K562 (cell line): Measurements from ENCODE around the gene HNRNPA3. TPM values are rescaled to one million over a fixed set of nuclear protein-coding genes. Genes with fewer than 3 reads are reported as not detected.

ENCODE experiments used
- ARID1B ChIP-seq: fragments of 450-650 bp; IDR thresholded peaks from 2 replicates; pipeline ENCODE4 v1.6.1; 2016; ENCODE audit warnings: antibody characterized with exemption, mild to moderate bottlenecking, inconsistent platforms
- C11orf30 ChIP-seq: fragments of 450-650 bp; IDR thresholded peaks from 2 replicates; pipeline ENCODE4 v1.6.1; 2016; ENCODE audit warnings: low read depth, mild to moderate bottlenecking
- HDAC1 ChIP-seq, 2 experiments: fragments of 450-650 bp; IDR thresholded peaks; 2 replicates each; pipeline ENCODE4 v1.6.1; 2016 to 2017; ENCODE audit warnings: inconsistent platforms in 1 of 2, mild to moderate bottlenecking in 1 of 2, moderate library complexity in 1 of 2
- HDAC2 ChIP-seq: fragments of 450-650 bp; IDR thresholded peaks from 2 replicates; pipeline ENCODE4 v1.6.1; 2016; ENCODE audit warnings: mild to moderate bottlenecking
- KAT7 ChIP-seq: sonication (generic); formaldehyde crosslinking; IDR thresholded peaks from 2 replicates; pipeline ENCODE4 v1.8.0; 2022; ENCODE audit warnings: missing genetic modification reagents, mild to moderate bottlenecking, borderline replicate concordance
- MXI1 ChIP-seq: IDR thresholded peaks from 2 replicates; pipeline ENCODE4 v1.6.1; 2011; ENCODE audit warnings: low read depth, mild to moderate bottlenecking, improper control_type of control experiment, low read length
- PHB2 ChIP-seq: fragments of 450-650 bp; IDR thresholded peaks from 2 replicates; pipeline ENCODE4 v1.6.1; 2017; ENCODE audit warnings: low read depth
- POLR2AphosphoS2 ChIP-seq: IDR thresholded peaks from 2 replicates; pipeline ENCODE4 v1.6.1; 2012; ENCODE audit warnings: low read length, improper control_type of control experiment
- RBM15 ChIP-seq: fragments of 200-400 bp; formaldehyde crosslinking; IDR thresholded peaks from 2 replicates; pipeline ENCODE4 v1.6.1; 2018; ENCODE audit warnings: mild to moderate bottlenecking, low read length, moderate library complexity; ENCODE audit not compliant: insufficient read depth
- SAP30 ChIP-seq: fragments of 200-600 bp; sonication (generic); IDR thresholded peaks from 2 replicates; pipeline ENCODE4 v1.6.1; 2012; ENCODE audit warnings: borderline replicate concordance, low read depth, mild to moderate bottlenecking, moderate library complexity, low read length, control low read depth, inconsistent platforms; ENCODE audit not compliant: insufficient read depth, poor library complexity, severe bottlenecking
- SMAD2 ChIP-seq: fragments of 150-350 bp; IDR thresholded peaks from 2 replicates; pipeline ENCODE4 v1.6.1; 2014; ENCODE audit warnings: low read depth, mild to moderate bottlenecking, low read length
- SMARCE1 ChIP-seq: fragments of 450-650 bp; IDR thresholded peaks from 2 replicates; pipeline ENCODE4 v1.7.1; 2016; ENCODE audit warnings: mild to moderate bottlenecking
- TRIM28 ChIP-seq: fragments of 450-650 bp; IDR thresholded peaks from 2 replicates; pipeline ENCODE4 v1.6.1; 2017
- XRCC5 ChIP-seq: fragments of 200-400 bp; formaldehyde crosslinking; IDR thresholded peaks from 2 replicates; pipeline ENCODE4 v1.6.1; 2017; ENCODE audit warnings: low read depth, mild to moderate bottlenecking, low read length
- ZBTB7A ChIP-seq: IDR thresholded peaks from 2 replicates; pipeline ENCODE4 v1.6.1; 2011; ENCODE audit warnings: low read depth, mild to moderate bottlenecking, low read length, moderate library complexity, borderline replicate concordance; ENCODE audit not compliant: control insufficient read depth
- ZNF316 ChIP-seq: fragments of 450-650 bp; IDR thresholded peaks from 2 replicates; pipeline ENCODE4 v1.6.1; 2016
- ZNF76 ChIP-seq: fragments of 250-450 bp; sonication (Bioruptor Pico); IDR thresholded peaks from 2 replicates; pipeline ENCODE4 v1.4.0; 2020; ENCODE audit warnings: mild to moderate bottlenecking, moderate library complexity, borderline replicate concordance
- polyA plus RNA-seq, 8 experiments: library from polyadenylated mRNA; depleted of rRNA in 4 of 8; stranded (reverse) in 5 of 8; unstranded in 3 of 8; fragments of >200 nt; fragmentation: Nextera tagmentation in 2 of 8; fragmentation: Illumina TruSeq in 1 of 8; extraction: Ambion mirVana in 2 of 8; extraction: Trizol in 1 of 8; gene quantifications; 2 replicates each; pipeline versions ENCODE4 v1.2.1 to v1.2.3, GENCODE V29; 2011 to 2014; ENCODE audit warnings: inconsistent platforms in 1 of 8, missing spikeins in 1 of 8
- total RNA-seq, 7 experiments: library from RNA; depleted of rRNA in 6 of 7; stranded (reverse); fragments of >200 nt in 6 of 7; fragmentation: Illumina TruSeq in 2 of 7; extraction: Trizol in 2 of 7; gene quantifications; 2 replicates each; pipeline versions ENCODE4 v1.2.1 to v1.2.3, GENCODE V29; 2011 to 2021; ENCODE audit warnings: low replicate concordance in 1 of 7
- TF ChIP-seq, protein P1 (sequence below): fragments of 450-650 bp; IDR thresholded peaks from 2 replicates; pipeline ENCODE4 v1.6.1; 2017; ENCODE audit warnings: antibody characterized with exemption, mild to moderate bottlenecking
- TF ChIP-seq, protein P2 (sequence below), 2 experiments: fragments of 450-650 bp; IDR thresholded peaks; 2 replicates each; pipeline ENCODE4 v1.6.1; 2016
- TF ChIP-seq, protein P3 (sequence below): sonication (generic); formaldehyde crosslinking; IDR thresholded peaks from 2 replicates; pipeline ENCODE4 v1.5.0; 2020; ENCODE audit warnings: missing genetic modification reagents

The HNRNPA3 gene
- total and polyA plus RNA-seq, 9 of the 15 experiments (the other 6 are each of a cell fraction or from before 2014, with no cell fraction given), result 72.8 to 428 (median 192) TPM

DNA sequence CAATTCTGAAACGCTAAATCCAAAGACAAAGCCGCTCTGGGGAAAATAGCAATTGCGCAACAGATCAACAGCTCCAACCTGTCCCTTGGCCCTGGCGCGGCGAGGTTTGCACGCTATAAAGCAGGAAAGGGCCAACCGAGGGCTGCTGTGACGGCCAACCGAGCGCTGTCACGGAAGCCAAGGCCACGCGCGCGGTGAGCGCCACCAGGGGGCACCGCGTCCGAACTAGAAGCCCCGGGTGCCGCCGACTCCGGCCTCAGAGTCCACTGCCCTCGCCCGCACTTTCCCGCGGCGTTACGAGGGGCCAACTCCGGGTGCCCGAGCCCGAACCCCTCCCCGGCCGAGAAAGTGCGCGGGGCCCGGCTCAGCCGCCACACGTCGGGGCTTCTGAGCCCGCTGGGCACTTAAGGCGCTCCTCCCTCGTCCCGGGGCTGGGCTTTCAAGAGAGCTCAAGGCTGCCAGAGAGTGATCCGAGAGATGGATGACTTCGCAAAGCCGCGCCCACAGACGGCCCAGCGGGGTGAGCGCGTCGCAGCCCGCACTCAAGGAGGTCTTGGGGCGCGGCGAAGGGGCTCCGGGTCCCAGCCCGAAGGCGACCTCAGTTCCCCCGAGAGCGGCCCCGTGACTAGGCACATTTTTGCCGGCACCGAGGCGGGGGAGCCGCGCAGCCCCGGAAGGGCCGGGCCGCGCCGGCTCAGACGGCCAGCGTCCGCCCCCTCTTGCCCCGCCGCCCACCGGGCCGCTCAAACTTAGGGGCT lies 51.0 kb downstream of the HNRNPA3 start (continued):
- TF ChIP-seq, protein P1, sequence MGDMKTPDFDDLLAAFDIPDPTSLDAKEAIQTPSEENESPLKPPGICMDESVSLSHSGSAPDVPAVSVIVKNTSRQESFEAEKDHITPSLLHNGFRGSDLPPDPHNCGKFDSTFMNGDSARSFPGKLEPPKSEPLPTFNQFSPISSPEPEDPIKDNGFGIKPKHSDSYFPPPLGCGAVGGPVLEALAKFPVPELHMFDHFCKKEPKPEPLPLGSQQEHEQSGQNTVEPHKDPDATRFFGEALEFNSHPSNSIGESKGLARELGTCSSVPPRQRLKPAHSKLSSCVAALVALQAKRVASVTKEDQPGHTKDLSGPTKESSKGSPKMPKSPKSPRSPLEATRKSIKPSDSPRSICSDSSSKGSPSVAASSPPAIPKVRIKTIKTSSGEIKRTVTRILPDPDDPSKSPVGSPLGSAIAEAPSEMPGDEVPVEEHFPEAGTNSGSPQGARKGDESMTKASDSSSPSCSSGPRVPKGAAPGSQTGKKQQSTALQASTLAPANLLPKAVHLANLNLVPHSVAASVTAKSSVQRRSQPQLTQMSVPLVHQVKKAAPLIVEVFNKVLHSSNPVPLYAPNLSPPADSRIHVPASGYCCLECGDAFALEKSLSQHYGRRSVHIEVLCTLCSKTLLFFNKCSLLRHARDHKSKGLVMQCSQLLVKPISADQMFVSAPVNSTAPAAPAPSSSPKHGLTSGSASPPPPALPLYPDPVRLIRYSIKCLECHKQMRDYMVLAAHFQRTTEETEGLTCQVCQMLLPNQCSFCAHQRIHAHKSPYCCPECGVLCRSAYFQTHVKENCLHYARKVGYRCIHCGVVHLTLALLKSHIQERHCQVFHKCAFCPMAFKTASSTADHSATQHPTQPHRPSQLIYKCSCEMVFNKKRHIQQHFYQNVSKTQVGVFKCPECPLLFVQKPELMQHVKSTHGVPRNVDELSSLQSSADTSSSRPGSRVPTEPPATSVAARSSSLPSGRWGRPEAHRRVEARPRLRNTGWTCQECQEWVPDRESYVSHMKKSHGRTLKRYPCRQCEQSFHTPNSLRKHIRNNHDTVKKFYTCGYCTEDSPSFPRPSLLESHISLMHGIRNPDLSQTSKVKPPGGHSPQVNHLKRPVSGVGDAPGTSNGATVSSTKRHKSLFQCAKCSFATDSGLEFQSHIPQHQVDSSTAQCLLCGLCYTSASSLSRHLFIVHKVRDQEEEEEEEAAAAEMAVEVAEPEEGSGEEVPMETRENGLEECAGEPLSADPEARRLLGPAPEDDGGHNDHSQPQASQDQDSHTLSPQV, result peak; percentile 88
- TF ChIP-seq RBM15 (0 out of 2 replicates have a peak, but pooled peaks have one; percentile 15), XRCC5 (peak; percentile 95), POLR2AphosphoS2 (peak; percentile 57; the same call in 1 of the 2 replicates), ZNF76 (CRISPR knock-in tag) (no peak), ARID1B (peak; percentile 75), SMARCE1 (peak; percentile 61), C11orf30 (peak; percentile 88), PHB2 (no peak), SAP30 (peak; percentile 89), TRIM28 (peak; percentile 20; the same call in 1 of the 2 replicates), SMAD2 (no peak), ZNF316 (peak; percentile 88), KAT7 (CRISPR knock-in tag) (peak; percentile 100), ZBTB7A (peak; percentile 72), MXI1 (peak; percentile 76), HDAC1 (IDR thresholded peaks at IDR 0.05) (peak in 1 of 2 experiments; percentile 95; a peak in 2 of 4 replicates), HDAC2 (peak; percentile 73; the same call in 1 of the 2 replicates)
- TF ChIP-seq, protein P2, sequence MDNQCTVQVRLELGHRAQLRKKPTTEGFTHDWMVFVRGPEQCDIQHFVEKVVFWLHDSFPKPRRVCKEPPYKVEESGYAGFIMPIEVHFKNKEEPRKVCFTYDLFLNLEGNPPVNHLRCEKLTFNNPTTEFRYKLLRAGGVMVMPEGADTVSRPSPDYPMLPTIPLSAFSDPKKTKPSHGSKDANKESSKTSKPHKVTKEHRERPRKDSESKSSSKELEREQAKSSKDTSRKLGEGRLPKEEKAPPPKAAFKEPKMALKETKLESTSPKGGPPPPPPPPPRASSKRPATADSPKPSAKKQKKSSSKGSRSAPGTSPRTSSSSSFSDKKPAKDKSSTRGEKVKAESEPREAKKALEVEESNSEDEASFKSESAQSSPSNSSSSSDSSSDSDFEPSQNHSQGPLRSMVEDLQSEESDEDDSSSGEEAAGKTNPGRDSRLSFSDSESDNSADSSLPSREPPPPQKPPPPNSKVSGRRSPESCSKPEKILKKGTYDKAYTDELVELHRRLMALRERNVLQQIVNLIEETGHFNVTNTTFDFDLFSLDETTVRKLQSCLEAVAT (IDR thresholded peaks at IDR 0.05), result peak; percentile 12 to 84; a peak in 3 of 4 replicates
- TF ChIP-seq, protein P3, sequence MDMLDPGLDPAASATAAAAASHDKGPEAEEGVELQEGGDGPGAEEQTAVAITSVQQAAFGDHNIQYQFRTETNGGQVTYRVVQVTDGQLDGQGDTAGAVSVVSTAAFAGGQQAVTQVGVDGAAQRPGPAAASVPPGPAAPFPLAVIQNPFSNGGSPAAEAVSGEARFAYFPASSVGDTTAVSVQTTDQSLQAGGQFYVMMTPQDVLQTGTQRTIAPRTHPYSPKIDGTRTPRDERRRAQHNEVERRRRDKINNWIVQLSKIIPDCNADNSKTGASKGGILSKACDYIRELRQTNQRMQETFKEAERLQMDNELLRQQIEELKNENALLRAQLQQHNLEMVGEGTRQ, result no peak
